A204.1 (cell line): Measurements from ENCODE around the gene NANOGP8.

ENCODE experiments used
- FAIRE-seq: peaks from 2 replicates; lab custom pipeline; 2012; peaks lifted over from hg19 to GRCh38; lab: Jason Lieb, UNC

Gene NANOGP8

DNA sequence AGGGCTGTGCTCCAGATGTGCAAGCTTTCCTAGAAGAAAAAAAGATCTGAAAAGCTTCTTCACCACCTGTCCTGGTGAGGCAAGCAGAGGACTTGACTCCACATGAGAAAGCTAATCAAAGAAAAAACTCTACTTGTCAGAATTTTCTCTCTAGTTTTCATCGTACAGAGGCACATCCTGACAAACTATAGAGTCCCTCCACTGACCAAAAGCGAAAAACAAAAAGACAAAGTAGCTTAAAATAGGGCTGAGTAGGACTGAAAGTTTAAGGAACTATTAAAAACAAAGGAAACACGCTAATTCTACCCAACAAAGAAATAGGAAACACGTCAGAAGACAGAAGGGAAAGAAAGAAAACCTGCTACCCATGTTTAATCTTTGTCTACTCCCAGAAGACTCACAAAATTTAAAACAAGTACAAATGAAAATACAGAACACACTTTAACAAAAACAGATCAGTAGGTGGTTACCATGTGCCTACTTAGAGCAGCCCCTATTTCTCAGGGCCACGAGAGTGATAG is 26.5 kb downstream of the NANOGP8 start:
- FAIRE-seq: no peak

DNA sequence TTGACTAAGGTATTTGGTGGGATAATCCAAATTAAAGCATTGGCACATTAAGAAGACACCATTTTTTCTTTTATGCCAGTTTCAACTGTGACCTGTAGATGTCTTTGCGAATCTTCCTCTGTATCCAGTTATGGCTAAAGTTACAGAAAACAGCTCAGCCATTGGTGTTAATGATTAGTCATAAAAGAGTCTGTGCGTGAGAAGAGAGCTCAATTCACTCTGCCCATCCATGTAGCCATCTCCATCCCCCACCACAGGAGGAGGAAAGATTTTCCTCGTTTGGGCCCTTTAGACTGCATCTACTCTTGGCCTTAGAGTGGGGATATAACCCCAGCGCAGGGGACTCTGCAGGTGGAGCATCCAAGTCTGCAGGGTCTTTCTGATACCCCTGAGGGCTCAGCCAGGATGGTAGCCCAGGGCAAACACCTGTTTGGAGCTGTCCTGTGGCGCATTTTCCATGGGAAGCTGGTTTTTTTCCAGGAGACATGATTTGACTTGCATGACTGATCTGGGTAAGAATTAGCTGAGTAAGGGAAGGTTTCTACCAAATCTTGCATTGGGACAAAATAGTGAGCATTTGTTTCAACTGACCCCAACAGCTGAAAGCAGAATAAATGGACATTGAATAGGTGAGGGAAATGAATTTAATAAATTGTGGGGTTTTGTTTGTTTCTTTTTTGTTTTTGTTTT is 29.5 kb downstream of the NANOGP8 start:
- no peak for FAIRE-seq

DNA sequence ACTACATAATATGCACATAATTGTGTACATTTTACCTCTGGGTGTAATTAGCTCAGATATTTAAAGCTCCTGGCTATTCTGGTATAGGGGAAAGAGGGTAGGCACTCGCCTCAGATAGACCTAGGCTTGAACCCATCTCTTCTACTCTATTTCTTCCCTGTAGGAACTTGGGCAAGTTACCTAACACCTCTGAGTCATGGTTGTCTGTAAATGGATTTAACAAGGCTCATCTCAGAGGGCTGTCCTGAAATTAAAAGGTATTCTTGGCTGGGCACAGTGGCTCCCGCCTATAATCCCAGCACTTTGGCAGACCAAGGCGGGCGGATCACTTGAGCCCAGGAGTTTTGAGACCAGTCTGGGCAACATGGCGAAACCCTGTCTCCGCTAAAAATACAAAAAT is 30.7 kb downstream of the NANOGP8 start:
- no peak for FAIRE-seq

DNA sequence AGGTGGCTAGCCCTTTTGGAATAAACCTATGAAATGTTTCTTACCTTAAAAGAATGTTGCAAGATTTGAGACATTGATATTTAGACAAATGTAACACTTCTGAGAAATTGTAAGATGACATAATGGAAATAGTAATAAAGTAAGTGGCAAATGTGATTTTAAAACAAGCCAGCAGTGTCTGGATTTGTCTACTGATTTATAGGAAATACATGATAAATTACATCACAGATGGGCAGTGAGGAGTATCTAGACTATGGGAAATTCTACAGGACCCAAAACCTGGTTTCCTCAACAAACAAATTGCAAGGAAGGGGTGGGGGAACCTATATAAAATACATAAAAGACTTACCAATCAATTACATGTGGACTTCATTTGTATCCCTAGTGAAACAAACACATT is 37.1 kb downstream of the NANOGP8 start:
- no peak for FAIRE-seq

DNA sequence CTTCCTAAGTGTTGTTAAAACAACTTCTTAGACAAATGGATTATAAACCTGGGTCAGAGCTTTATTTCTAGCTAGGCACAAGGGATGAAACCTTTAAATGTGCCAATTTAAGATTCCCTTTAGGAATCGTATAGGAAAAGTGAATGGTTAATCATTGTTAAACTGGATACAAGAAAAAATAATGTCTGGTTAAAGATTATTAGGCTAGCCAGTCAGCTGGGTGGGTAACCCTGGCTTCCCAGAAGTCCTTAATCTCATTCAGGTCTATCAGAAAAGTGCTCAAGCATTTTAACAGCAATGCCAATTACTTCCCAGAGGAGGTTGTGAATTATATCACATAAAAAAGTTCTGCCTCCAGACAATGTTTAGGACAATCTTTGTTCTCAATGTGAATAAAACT is 37.6 kb downstream of the NANOGP8 start:
- FAIRE-seq: no peak

DNA sequence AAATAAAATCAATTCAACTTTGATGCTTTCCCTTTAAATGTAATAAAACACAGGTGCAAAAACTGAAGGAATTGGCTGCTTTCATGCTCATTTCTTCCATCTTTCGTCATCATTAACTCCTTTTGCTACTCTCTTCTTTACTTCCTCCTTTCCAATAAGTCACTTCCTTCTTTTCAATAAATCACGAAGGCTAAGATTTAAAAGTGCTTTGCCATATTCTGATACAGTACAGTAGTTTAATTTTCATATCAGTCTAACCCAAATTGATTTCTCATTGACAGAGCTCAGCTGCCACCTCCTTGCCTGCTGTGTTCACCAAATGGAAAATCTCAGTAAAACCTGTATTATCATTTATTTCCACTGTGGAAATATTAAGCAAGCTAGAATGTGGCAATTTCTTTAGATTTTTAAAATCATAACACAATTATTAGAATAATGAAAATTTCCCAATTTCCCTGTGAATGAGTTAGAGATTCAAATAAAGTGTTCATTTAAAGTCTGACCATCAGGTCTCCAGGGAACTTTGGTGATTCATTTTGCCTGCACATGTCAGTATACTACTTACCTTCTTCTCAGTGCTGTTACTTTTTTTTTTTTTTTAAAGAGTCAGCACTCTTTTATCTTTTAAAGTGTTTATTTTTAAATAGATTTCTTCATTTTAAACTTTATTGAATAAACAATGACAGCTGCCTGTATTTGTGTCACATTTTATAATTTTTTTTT is 41.6 kb downstream of the NANOGP8 start:
- FAIRE-seq: no peak

DNA sequence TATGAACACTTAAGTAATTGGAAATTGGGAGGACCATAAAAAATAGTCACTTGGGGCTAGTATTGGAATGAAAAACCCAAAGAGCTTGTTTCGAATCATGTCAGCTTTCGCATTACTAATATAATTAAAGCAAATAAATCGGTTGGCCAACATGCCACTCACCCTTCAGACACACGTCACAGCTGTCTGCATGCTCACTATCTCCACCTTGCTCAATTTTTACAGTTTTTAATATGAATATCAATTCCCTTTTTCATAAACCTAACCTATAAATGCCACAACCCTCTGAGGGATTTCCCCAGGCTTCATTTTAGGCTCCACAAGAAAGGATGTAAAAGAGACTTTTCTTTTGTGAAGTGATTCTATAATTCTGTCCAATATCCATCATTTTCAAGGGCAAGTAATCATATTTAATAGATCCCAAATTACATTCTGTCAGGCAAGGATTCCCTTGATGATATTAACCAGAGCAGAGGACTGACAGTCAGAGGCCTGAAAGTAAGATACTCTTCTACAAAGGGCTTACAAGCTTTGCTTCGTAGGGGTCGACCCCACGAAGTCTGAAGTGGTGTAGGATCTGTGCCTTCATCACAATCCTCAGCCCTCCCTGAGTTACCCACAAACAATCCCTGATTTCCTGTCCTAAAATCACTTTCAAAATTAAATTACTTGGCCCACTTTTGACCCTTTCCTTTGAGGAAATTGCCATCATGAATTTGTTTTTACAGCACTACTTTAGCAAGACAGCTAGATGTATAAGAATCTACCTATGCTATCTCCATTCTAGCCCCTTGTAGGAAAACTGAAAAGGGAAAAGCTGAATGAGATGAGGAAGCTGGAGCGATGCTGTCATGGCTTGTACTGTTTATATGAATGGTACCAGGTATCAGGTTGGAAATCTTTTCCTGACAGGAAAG is 44.5 kb downstream of the NANOGP8 start:
- no peak for FAIRE-seq

DNA sequence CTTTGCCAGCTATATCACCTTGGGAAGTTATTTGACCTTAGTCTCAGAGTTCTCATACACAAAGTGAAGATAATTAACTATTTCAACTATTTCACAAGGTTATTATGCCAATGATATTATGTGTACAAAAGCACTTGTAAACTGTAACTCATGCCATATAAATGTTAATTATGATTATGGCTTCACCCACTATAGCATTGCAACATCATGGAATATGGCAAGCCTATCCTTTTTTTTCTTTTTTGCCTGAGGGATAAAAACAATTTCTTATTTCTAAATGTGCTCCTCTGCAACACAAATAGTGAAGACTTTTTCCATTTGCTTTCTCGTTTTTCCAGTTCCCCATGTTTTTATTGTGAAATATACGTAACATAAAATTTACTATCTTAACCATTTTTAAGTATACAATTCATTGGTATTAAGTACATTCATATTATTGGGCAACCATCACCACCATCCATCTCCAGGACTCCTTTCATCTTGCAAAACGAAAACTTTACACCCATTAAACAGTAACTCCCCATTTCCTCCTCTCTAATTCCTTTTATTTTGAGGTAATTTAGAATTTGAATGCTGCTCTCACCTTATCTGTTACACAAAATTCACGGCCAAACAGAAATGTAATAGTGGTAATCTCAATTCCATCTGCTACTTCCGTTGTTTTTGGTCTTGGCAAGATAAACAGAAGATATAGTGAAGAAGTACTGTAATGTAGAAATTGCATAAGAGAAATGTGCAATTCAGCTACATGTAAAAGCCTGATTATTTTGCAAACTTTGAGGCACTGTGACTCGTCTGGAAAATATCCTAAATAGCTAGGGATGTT is 46.3 kb downstream of the NANOGP8 start:
- no peak for FAIRE-seq
